Prostate gland (tissue), 2 donors: ENCODE results near the gene MIOX. TPM values are rescaled to one million over a fixed set of nuclear protein-coding genes. Genes with fewer than 3 reads are reported as not detected.

ENCODE experiments used
- DNase-seq: peaks from one replicate; pipeline ENCODE4 v3.0.0-alpha.2; 2019; ENCODE audit warnings: low spot score
- H3K27ac ChIP-seq, 2 donors: fragments of 200-600 bp; sonication (generic); 2 replicates each; pipeline ENCODE4 v1.5.1; 2017 to 2019
- H3K27me3 ChIP-seq: fragments of 200-600 bp; sonication (generic); replicated peaks from 2 replicates; pipeline ENCODE4 v1.5.1; 2019; ENCODE audit not compliant: insufficient read depth
- H3K36me3 ChIP-seq, 2 donors: fragments of 200-600 bp; sonication (generic); 1 replicate in 1 of 2; 2 replicates in 1 of 2; pipeline versions ENCODE4 v1.5.1 to v1.8.1; 2017 to 2019
- H3K4me1 ChIP-seq: fragments of 200-600 bp; sonication (generic); replicated peaks from 2 replicates; pipeline ENCODE4 v1.5.1; 2019
- H3K4me3 ChIP-seq, 2 donors: fragments of 200-600 bp; sonication (generic); 2 replicates each; pipeline ENCODE4 v1.5.1; 2017 to 2019
- H3K9me3 ChIP-seq: fragments of 200-600 bp; sonication (generic); 2 replicates; pipeline ENCODE4 v1.5.1; 2017
- CTCF ChIP-seq, 4 experiments: fragments of 200-600 bp in 2 of 4; fragments of 450-650 bp in 2 of 4; sonication (generic) in 2 of 4; IDR thresholded peaks; 1 replicate in 3 of 4; 2 replicates in 1 of 4; pipeline ENCODE4 v1.5.1; 2016 to 2019; ENCODE audit warnings: antibody characterized with exemption in 4 of 4, mild to moderate bottlenecking in 2 of 4, moderate library complexity in 2 of 4
- POLR2A ChIP-seq: fragments of 450-650 bp; IDR thresholded peaks from one replicate; pipeline ENCODE4 v1.6.1; 2016; ENCODE audit warnings: antibody characterized with exemption, mild to moderate bottlenecking
- POLR2AphosphoS5 ChIP-seq: sonication (generic); formaldehyde crosslinking; IDR thresholded peaks from one replicate; pipeline ENCODE4 v1.6.1; 2017; ENCODE audit warnings: antibody characterized with exemption
- WGBS: methylation state at CpG from one replicate; pipeline ENCODE4 v1.1.5; 2018; 5-methylcytosine and 5-hydroxymethylcytosine counted together
- intact Hi-C: fragments of 100-400 bp; cut with DNase I; formaldehyde crosslinking; loops from one replicate; pipeline ENCODE4 v1.14.2; 2022
- total RNA-seq, 2 donors: library from RNA; depleted of rRNA; stranded (reverse); fragments of >200 nt; gene quantifications; one replicate each; pipeline ENCODE4 v1.1.0, GENCODE V29; 2016

MIOX gene
- total RNA-seq, 2 donors from 2014 or later, result not detected

GRCh38 chr22:50483977-50484853 is 2.4 kb upstream of the MIOX start:
- no peak for TF ChIP-seq POLR2AphosphoS5
- no peak for TF ChIP-seq POLR2A
- no peak for TF ChIP-seq CTCF (IDR thresholded peaks at IDR 0.05)
- Histone ChIP-seq H3K9me3 (no peaks in the 10 kb centered on the region), H3K4me3 (no peak overlapping the region), H3K27me3 (no peaks in the 10 kb centered on the region), H3K4me1 (no peaks in the 10 kb centered on the region), H3K27ac (no peak overlapping the region), H3K36me3 (no peaks in the 10 kb centered on the region)
- no peak for DNase-seq
- 86% methylated on average over 31 of the region's 31 CpGs for WGBS
- intact Hi-C loops, result no loop called here

- intact Hi-C loops, result no loop called here
- 53% methylated on average over 29 of the region's 29 CpGs for WGBS
- Histone ChIP-seq H3K4me1 (no peaks in the 10 kb centered on the region), H3K27me3 (no peaks in the 10 kb centered on the region), H3K36me3 (no peaks in the 10 kb centered on the region), H3K9me3 (no peaks in the 10 kb centered on the region), H3K4me3 (no peak overlapping the region), H3K27ac (no peak overlapping the region)
- no peak for TF ChIP-seq POLR2AphosphoS5
- TF ChIP-seq POLR2A, result no peak
- TF ChIP-seq CTCF (IDR thresholded peaks at IDR 0.05), result no peak
- DNase-seq, result no peak
These were observed 1.2 kb upstream of the MIOX start for GRCh38 chr22:50485221-50486131.

- Histone ChIP-seq H3K9me3 (no peaks in the 10 kb centered on the region), H3K27me3 (no peaks in the 10 kb centered on the region), H3K4me3 (no peak overlapping the region), H3K4me1 (no peaks in the 10 kb centered on the region), H3K27ac (no peak overlapping the region), H3K36me3 (no peaks in the 10 kb centered on the region)
- no peak for TF ChIP-seq POLR2AphosphoS5
- TF ChIP-seq POLR2A, result no peak
- DNase-seq, result no peak
- 88% methylated on average over 23 of the region's 23 CpGs for WGBS
- intact Hi-C loops, result no loop called here
These were observed 789 bp downstream of the MIOX start for GRCh38 chr22:50487290-50488005.

- Histone ChIP-seq H3K27me3 (no peaks in the 10 kb centered on the region), H3K36me3 (no peaks in the 10 kb centered on the region), H3K9me3 (no peaks in the 10 kb centered on the region), H3K4me1 (no peaks in the 10 kb centered on the region), H3K4me3 (no peak overlapping the region), H3K27ac (no peak overlapping the region)
- DNase-seq, result no peak
- 71% methylated on average over 17 of the region's 18 CpGs for WGBS
- intact Hi-C loops, result no loop called here
- no peak for TF ChIP-seq POLR2A
- TF ChIP-seq CTCF (IDR thresholded peaks at IDR 0.05), result no peak
- TF ChIP-seq POLR2AphosphoS5, result no peak
These were observed 1.5 kb downstream of the MIOX start for GRCh38 chr22:50488006-50488677.
